PFSK-1 (cell line): ENCODE results near the gene RNF130.

Experiments used
- FOXP2 ChIP-seq: optimal IDR thresholded peaks from 2 replicates; pipeline ENCODE3; 2011; ENCODE audit warnings: borderline replicate concordance, control low read depth, inconsistent platforms; ENCODE audit not compliant: insufficient read depth; ENCODE audit errors: extremely low read length, extremely low read depth
- POLR2AphosphoS5 ChIP-seq: IDR thresholded peaks from 2 replicates; pipeline ENCODE4 v1.6.1; 2012; ENCODE audit warnings: low read depth, mild to moderate bottlenecking, control low read depth, low read length, moderate library complexity
- REST ChIP-seq, 2 experiments: IDR thresholded peaks; 2 replicates each; pipeline versions ENCODE4 v1.6.1 to v1.8.0; 2011 to 2012; ENCODE audit warnings: low read depth in 2 of 2, low read length in 2 of 2, control low read depth in 1 of 2, inconsistent platforms in 1 of 2, mild to moderate bottlenecking in 1 of 2, moderate library complexity in 1 of 2; ENCODE audit not compliant: insufficient read depth in 1 of 2
- SIN3A ChIP-seq: IDR thresholded peaks from 2 replicates; pipeline ENCODE4 v1.6.1; 2012; ENCODE audit warnings: mild to moderate bottlenecking, low read length, moderate library complexity, borderline replicate concordance; ENCODE audit not compliant: insufficient read depth
- TAF1 ChIP-seq: IDR thresholded peaks from 2 replicates; pipeline ENCODE4 v1.6.1; 2012; ENCODE audit warnings: low read length, control low read depth, borderline replicate concordance; ENCODE audit not compliant: insufficient read depth

DNA sequence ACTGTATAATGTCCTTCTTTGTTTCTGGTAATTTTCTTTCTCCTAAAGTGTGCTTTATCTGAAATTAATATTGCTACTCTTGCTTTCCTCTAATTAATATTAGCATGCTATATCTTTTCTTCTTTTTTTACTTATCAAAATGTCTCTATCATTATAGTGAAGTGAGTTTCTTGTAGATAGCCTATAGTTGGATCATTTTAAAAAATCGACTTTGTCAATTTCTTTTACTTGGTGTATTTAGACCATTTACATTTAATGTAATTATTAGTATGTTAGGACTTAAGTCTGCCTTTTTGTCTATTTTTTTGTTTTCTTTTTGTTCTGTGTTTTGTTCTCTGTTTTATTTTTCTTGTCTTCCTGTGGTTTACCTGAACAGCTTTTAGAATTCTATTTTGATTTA is 35.4 kb upstream of the RNF130 start:
- no peak for TF ChIP-seq POLR2AphosphoS5
- no peak for TF ChIP-seq REST (IDR thresholded peaks at IDR 0.05; ENCODE audit: insufficient read depth in 1 of 2, low read depth in 2 of 2, low read length in 2 of 2)
- no peak for TF ChIP-seq TAF1
- no peak for TF ChIP-seq SIN3A
- no peak for TF ChIP-seq FOXP2
